ENCODE data around the gene FBXL19. TPM values are rescaled to one million over a fixed set of nuclear protein-coding genes. Genes with fewer than 3 reads are reported as not detected.

FBXL19 gene
- total RNA-seq, 2 donors from 2014 or later, result 8.6 to 21.1 TPM

DNA sequence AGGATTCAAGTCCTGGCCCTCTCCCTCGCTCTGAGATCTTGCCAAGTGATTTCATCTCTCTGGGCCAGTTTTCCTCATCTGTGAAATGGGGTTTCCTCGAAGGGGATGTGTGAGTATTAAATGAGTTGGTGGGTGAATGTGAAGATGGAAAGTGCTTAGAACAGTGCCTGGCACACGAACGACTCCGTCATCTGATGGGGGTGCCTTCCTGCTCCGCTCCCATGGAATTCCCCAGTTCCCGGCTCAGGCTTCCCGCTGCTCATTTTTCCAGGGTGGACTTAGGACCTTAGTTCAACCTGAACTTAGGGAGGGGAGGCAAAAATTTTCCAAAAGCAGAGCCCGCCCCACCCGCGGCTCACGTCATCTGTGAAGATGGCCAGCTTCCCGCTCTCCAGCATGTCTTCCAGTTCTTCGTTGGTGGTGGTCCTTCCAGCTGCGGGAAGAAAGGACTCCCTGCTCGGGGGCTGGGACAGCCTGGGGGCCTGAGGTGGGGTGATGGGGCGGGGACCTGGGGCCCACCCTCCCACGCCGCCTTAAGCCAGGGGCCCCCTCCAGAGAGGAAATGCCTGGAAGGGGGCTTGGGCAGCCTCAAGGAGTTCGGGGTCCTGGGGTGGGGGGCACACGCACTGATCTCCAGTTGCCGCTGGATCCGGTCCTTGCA, 73.1 kb downstream of the FBXL19 start:
- H3K9me3 ChIP-seq, result no peaks in the 10 kb centered on the region
- WGBS, 2 donors, result 19 to 34% methylated on average over 11 to 23 of the region's 23 CpGs
- ATAC-seq (peak; percentile 19), DNase-seq (peak in 1 of 4 donors; percentile 31)
- H3K4me3 ChIP-seq, result no peak overlapping the region
- H3K36me3 ChIP-seq (replicated peaks in 1 of 2; ENCODE audit: insufficient read depth in 1 of 2, low read depth in 2 of 2), result no peaks in the 10 kb centered on the region
- peaks cover 27% of the 10 kb centered on the region for H3K4me1 ChIP-seq
- intact Hi-C loops (cut with DNase I), result no loop called here
- peak overlapping the region in 3 of 4 donors; percentile 3 to 81 (median 67) for H3K27ac ChIP-seq
- H3K27me3 ChIP-seq, result no peaks in the 10 kb centered on the region
- TF ChIP-seq, protein P1, sequence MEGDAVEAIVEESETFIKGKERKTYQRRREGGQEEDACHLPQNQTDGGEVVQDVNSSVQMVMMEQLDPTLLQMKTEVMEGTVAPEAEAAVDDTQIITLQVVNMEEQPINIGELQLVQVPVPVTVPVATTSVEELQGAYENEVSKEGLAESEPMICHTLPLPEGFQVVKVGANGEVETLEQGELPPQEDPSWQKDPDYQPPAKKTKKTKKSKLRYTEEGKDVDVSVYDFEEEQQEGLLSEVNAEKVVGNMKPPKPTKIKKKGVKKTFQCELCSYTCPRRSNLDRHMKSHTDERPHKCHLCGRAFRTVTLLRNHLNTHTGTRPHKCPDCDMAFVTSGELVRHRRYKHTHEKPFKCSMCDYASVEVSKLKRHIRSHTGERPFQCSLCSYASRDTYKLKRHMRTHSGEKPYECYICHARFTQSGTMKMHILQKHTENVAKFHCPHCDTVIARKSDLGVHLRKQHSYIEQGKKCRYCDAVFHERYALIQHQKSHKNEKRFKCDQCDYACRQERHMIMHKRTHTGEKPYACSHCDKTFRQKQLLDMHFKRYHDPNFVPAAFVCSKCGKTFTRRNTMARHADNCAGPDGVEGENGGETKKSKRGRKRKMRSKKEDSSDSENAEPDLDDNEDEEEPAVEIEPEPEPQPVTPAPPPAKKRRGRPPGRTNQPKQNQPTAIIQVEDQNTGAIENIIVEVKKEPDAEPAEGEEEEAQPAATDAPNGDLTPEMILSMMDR (IDR thresholded peaks at IDR 0.05), result no peak
- no peak for TF ChIP-seq POLR2A (IDR thresholded peaks at IDR 0.05)

DNA sequence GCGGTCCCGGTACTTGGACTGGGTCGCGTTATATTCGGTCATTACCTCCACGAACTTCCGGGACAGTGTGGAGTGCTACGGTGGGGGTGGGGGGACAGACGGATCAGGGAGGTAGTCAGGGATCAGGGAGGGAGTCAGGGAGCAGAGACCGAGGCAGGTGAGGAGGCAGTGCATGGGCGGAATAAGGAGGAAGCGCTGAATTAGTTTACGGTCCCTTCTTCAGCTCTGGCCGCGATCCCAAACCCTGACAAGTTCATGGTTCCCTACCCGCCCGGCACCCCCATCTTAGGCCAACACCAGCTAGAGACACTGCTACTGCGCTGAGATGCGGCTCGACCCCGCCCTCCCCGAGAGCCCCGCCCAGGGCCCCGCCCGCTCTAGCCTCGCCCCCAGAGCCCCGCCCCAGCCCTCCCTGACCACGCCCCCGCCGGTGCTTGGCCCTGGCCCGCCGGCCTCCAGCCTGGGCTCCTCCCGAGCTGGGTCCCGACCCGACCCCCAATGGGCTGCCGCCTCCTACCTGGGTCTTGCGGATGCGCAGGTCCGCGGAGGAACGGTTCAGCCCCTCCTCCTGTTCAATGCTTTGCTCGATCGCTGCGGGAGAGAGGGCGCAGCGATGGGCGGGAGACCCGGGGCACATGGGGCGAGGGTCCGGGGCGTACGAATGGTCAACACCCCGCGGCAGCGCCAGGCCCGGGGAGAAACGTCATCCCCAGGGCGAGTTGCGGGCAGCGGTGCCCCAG, 73.8 kb downstream of the FBXL19 start:
- H3K4me3 ChIP-seq, result peak overlapping the region in 1 of 2 donors; percentile 18
- no peaks in the 10 kb centered on the region for H3K9me3 ChIP-seq
- intact Hi-C loops (cut with DNase I), result no loop called here
- TF ChIP-seq, protein P1 (IDR thresholded peaks at IDR 0.05), result no peak
- peak; percentile 24 to 74 (median 60) for TF ChIP-seq POLR2A (IDR thresholded peaks at IDR 0.05)
- DNase-seq, result peak; percentile 79 to 86 (median 82)
- peak overlapping the region in 3 of 4 donors; percentile 3 to 81 (median 67) for H3K27ac ChIP-seq
- ATAC-seq, result peak; percentile 90
- H3K36me3 ChIP-seq (replicated peaks in 1 of 2; ENCODE audit: insufficient read depth in 1 of 2, low read depth in 2 of 2), result no peaks in the 10 kb centered on the region
- 3% methylated on average over 19 to 36 of the region's 60 CpGs for WGBS, 2 donors
- no peaks in the 10 kb centered on the region for H3K27me3 ChIP-seq
- peaks cover 33% of the 10 kb centered on the region for H3K4me1 ChIP-seq

DNA sequence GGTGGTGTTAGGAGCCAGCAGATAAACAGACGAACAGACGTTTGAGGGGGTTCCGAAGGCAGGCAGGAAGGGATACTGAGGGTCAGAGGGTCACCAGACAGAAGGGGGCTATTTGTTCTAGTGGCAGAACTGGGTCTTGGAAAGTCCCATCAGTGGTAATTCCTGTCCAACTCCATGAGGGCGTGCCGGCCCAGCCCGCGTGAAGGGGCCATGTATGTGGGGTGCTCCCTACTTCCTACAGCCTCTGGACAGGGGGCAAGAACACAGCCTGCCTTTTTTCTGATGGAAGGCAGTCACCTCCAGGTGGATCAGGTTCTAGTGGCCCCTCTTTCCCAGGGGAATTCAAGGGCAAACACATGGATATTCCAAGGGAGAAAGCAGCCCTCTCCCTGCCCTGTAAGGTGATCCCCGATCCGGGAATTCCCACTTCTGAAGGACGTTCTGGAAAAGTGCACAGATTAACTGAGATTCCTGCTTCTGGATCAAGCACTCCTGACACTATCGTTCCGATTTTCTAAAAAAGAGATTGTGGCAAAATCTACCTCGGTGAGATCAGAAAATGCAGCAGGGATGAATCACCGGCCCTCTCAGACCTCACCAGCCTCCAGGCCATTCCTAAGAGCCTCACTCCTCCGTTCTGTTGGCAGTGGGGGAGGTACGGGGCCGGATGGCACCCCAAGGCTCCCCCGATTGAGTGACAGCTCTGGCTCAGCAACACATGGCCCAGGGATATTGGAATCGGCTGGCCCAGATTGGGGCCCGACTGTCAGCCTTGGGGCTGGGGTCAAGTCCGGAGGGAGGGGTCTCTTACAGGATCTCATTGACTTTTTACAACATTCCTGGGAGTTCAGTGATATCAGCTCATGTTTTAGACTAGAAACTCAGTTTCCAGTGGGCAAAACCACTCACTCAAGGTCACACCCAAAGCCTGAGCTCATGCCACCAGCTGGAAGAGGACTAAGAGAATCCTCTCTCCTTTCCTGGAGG, 74.6 kb downstream of the FBXL19 start:
- no peak overlapping the region for H3K4me3 ChIP-seq
- WGBS, 2 donors, result 62 to 65% methylated on average over 13 to 21 of the region's 21 CpGs
- H3K27ac ChIP-seq, result peak overlapping the region in 2 of 4 donors; percentile 55 to 81
- ATAC-seq, result no peak
- peaks cover 34% of the 10 kb centered on the region for H3K4me1 ChIP-seq
- H3K9me3 ChIP-seq, result no peaks in the 10 kb centered on the region
- no peaks in the 10 kb centered on the region for H3K27me3 ChIP-seq
- TF ChIP-seq, protein P1 (IDR thresholded peaks at IDR 0.05), result no peak
- TF ChIP-seq POLR2A (IDR thresholded peaks at IDR 0.05), result no peak
- DNase-seq, result no peak
- intact Hi-C loops (cut with DNase I), result no loop called here
- no peaks in the 10 kb centered on the region for H3K36me3 ChIP-seq (replicated peaks in 1 of 2; ENCODE audit: insufficient read depth in 1 of 2, low read depth in 2 of 2)

MicroRNA genes within 50 kb of the gene (microRNA counts, 767-probe panel; counts per million panel counts)
- 0 to 736 counts per million in 2 donors for microRNA hsa-miR-762

Small RNAs within 50 kb of the gene (microRNA-seq; reads per million reads assigned to microRNA genes)
- gene MIR4519 (ENCODE audit: borderline number of aligned reads in 2 of 2, borderline replicate concordance in 2 of 2), result 0.45 to 0.93 reads per million in 2 donors
- gene MIR762 (ENCODE audit: borderline number of aligned reads in 2 of 2, borderline replicate concordance in 2 of 2), result 0 reads per million in 2 donors

Small RNAs within 50 kb of the gene (small RNA-seq; reads per million reads assigned to genes)
- gene AC135048.1 (not detected), gene MIR4519 (not detected), gene MIR762 (not detected)

Other genes with a start within 250 kb of the FBXL19 start
- gene SRCAP, start 224.4 kb upstream of the FBXL19 start, total RNA-seq, result 10 to 100 TPM; 27.5 to 30.0 TPM
- 10 to 100 TPM; 17.6 to 24.7 TPM for gene PHKG2, start 175.1 kb upstream of the FBXL19 start, total RNA-seq
- 10 to 100 TPM in 1 of 2 donors, 1 to 10 TPM in 1; 1.6 to 28.0 TPM for gene CFAP119, start 161.5 kb upstream of the FBXL19 start, total RNA-seq
- 10 to 100 TPM; 44.9 to 79.8 TPM for gene RNF40, start 161.2 kb upstream of the FBXL19 start, total RNA-seq
- gene ZNF629, start 136.4 kb upstream of the FBXL19 start, total RNA-seq, result 1 to 10 TPM; 8.6 to 9.2 TPM
- gene BCL7C, start 29.5 kb upstream of the FBXL19 start, total RNA-seq, result 10 to 100 TPM; 19.8 to 24.1 TPM
- 1 to 10 TPM; 1.0 to 2.0 TPM for gene CTF1, start 27.0 kb upstream of the FBXL19 start, total RNA-seq
- 10 to 100 TPM in 1 of 2 donors, 1 to 10 TPM in 1; 7.9 to 27.2 TPM for gene ORAI3, start 25.5 kb downstream of the FBXL19 start, total RNA-seq
- 10 to 100 TPM in 1 of 2 donors, 1 to 10 TPM in 1; 4.7 to 10.9 TPM for gene SETD1A, start 34.2 kb downstream of the FBXL19 start, total RNA-seq
- gene HSD3B7, start 61.6 kb downstream of the FBXL19 start, total RNA-seq, result 10 to 100 TPM; 20.5 to 21.4 TPM
- under 1 TPM; 0.26 to 0.33 TPM for gene STX1B, start 87.1 kb downstream of the FBXL19 start, total RNA-seq
- gene STX4, start 110.0 kb downstream of the FBXL19 start, total RNA-seq, result 10 to 100 TPM; 25.9 to 38.6 TPM
- 10 to 100 TPM in 1 of 2 donors, 1 to 10 TPM in 1; 2.9 to 15.2 TPM for gene ZNF668, start 150.7 kb downstream of the FBXL19 start, total RNA-seq
- gene ZNF646, start 150.8 kb downstream of the FBXL19 start, total RNA-seq, result 10 to 100 TPM; 12.7 to 14.5 TPM
- 1 to 10 TPM; 3.0 to 6.0 TPM for gene PRSS53, start 165.4 kb downstream of the FBXL19 start, total RNA-seq
- gene VKORC1, start 171.2 kb downstream of the FBXL19 start, total RNA-seq, result 100 to 1,000 TPM in 1 of 2 donors, 10 to 100 TPM in 1; 42.5 to 104 TPM
- gene BCKDK, start 184.8 kb downstream of the FBXL19 start, total RNA-seq, result 10 to 100 TPM; 33.9 to 61.7 TPM
- gene KAT8, start 194.1 kb downstream of the FBXL19 start, total RNA-seq, result 10 to 100 TPM; 55.7 to 66.4 TPM
- 10 to 100 TPM; 75.5 to 81.7 TPM for gene PRSS8, start 212.2 kb downstream of the FBXL19 start, total RNA-seq
- gene PRSS36, start 226.5 kb downstream of the FBXL19 start, total RNA-seq, result 10 to 100 TPM in 1 of 2 donors, under 1 TPM in 1; 0.52 to 65.3 TPM

Data from body of pancreas (tissue), 4 donors.